CD4-positive, alpha-beta T cell treated with Interleukin-1 beta for 1 hour (primary cell): ENCODE results near the gene TBC1D4.
A peak's percentile ranks its signal among the peaks of the same experiment; 100 is the strongest.
"Not testable (repeated sequence)": the region's sequence is repeated elsewhere in the genome, so short reads cannot be mapped to it uniquely, and the experiment has no call there.

Experiments used
- DNase-seq, 2 donors: peaks; one replicate each; pipeline ENCODE4 v3.0.0-alpha.2; 2020 to 2022

Gene TBC1D4

GRCh38 chr13:75355609-75356008, 126.4 kb downstream of the TBC1D4 start:
- DNase-seq: no peak

- no peak for DNase-seq
Measured at GRCh38 chr13:75353781-75354193, 128.2 kb downstream of the TBC1D4 start.

GRCh38 chr13:75352641-75353327, 129.2 kb downstream of the TBC1D4 start:
- DNase-seq: no peak

- DNase-seq: not testable (repeated sequence)
Measured at GRCh38 chr13:75351538-75351937, 130.4 kb downstream of the TBC1D4 start.

GRCh38 chr13:75347925-75348324, 134.0 kb downstream of the TBC1D4 start:
- no peak for DNase-seq

GRCh38 chr13:75347457-75347856, 134.5 kb downstream of the TBC1D4 start:
- DNase-seq: no peak

- DNase-seq: no peak
Measured at GRCh38 chr13:75345193-75345592, 136.8 kb downstream of the TBC1D4 start.

GRCh38 chr13:75341028-75341427, 140.9 kb downstream of the TBC1D4 start:
- no peak for DNase-seq

- DNase-seq: no peak
Measured at GRCh38 chr13:75339635-75340374, 142.2 kb downstream of the TBC1D4 start.

GRCh38 chr13:75334634-75335447, 147.1 kb downstream of the TBC1D4 start:
- no peak for DNase-seq

GRCh38 chr13:75333103-75333502, 148.9 kb downstream of the TBC1D4 start:
- DNase-seq: no peak

GRCh38 chr13:75331792-75332349, 150.1 kb downstream of the TBC1D4 start:
- DNase-seq: no peak

GRCh38 chr13:75330770-75331169, 151.2 kb downstream of the TBC1D4 start:
- no peak for DNase-seq

- DNase-seq: no peak
Measured at GRCh38 chr13:75329723-75330122, 152.2 kb downstream of the TBC1D4 start.

GRCh38 chr13:75329097-75329496, 152.9 kb downstream of the TBC1D4 start:
- no peak for DNase-seq

GRCh38 chr13:75327135-75327510, 154.8 kb downstream of the TBC1D4 start:
- peak in 1 of 2 donors; percentile 39 for DNase-seq

- peak; percentile 48 to 82 for DNase-seq
Measured at GRCh38 chr13:75326173-75327134, 155.5 kb downstream of the TBC1D4 start.

- no peak for DNase-seq
Measured at GRCh38 chr13:75325711-75326110, 156.3 kb downstream of the TBC1D4 start.

- DNase-seq: no peak
Measured at GRCh38 chr13:75324413-75324940, 157.5 kb downstream of the TBC1D4 start.

- DNase-seq: no peak
Measured at GRCh38 chr13:75321084-75321483, 160.9 kb downstream of the TBC1D4 start.

GRCh38 chr13:75319254-75319653, 162.7 kb downstream of the TBC1D4 start:
- no peak for DNase-seq
